Retina (tissue), 1 donor: Measurements from ENCODE around the gene RAB6C.
"Not testable (repeated sequence)": the region's sequence is repeated elsewhere in the genome, so short reads cannot be mapped to it uniquely, and the experiment has no call there.

Experiments
- DNase-seq: peaks from one replicate; pipeline ENCODE4 v3.0.0-alpha.2; 2016

RAB6C gene

GRCh38 chr2:129996657-129997237, 17.3 kb downstream of the RAB6C start:
- not testable (repeated sequence) for DNase-seq

DNA sequence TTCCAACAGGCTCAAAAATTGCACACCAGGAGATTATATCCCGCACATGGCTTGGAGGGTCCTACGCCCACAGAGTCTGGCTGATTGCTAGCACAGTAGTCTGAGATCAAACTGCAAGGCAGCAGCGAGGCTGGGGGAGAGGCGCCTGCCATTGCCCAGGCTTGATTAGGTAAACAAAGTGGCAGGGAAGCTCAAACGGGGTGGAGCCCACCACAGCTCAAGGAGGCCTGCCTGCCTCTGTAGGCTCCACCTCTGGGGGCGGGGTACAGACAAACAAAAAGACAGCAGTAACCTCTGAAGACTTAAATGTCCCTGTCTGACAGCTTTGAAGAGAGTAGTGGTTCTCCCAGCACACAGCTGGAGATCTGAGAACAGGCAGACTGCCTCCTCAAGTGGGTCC, 19.3 kb downstream of the RAB6C start:
- not testable (repeated sequence) for DNase-seq

DNA sequence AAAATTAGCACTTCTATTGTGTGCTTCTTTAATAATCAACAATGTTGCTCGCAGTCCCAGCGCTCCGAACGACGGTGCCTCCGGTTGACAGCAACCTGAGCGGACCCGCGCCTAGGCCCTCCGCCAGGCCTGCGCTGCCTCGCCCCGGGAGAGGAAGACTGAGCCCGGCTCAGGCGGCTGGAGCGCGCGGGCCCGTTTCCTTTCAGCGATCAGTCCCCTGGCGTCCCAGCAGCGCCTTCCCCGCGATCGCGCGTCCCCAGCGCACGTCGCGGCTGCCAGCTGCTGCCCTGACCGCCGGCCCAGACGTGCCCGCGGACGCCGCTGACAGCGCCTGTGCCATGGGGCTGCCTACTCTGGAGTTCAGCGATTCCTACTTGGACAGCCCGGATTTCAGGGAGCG, 26.4 kb downstream of the RAB6C start:
- DNase-seq, result peak; percentile 72

DNA sequence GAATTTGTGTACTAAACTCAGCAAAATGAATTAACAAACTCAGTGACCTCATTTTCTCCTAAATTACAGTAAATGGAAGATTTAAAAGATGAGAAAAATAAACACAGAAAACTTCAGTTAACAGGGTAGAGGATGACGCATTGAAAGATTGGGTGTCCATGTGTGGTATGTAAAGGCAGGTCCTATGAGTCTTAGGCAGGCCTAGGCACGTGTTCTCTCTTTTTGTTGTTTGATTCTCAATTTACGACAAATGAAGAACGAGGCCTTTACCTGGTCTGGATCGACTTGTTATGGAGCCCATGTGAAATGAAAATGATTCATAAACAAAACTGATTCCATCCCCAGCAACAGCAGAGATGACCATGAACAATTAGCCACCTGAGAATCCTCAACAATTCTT, 37.2 kb downstream of the RAB6C start:
- DNase-seq, result not testable (repeated sequence)

DNA sequence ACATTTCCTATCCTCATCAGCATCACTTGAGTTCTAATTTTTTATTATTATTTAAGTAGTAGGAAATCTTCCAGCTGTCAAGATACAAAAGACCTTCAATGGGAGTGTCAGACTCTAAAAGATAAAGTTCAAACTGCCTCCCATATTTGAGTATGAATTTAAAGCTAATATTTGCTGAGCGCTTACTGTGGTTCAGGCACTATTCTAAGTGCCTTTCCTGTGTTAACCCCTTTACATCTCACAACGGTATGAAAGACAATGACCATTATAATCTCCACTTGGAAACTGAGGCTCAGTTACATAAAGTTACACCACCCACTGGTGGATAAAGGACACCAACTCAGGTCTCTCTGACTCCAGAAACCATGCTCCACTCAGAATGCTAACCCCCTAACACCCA, 39.9 kb downstream of the RAB6C start:
- DNase-seq, result no peak

DNA sequence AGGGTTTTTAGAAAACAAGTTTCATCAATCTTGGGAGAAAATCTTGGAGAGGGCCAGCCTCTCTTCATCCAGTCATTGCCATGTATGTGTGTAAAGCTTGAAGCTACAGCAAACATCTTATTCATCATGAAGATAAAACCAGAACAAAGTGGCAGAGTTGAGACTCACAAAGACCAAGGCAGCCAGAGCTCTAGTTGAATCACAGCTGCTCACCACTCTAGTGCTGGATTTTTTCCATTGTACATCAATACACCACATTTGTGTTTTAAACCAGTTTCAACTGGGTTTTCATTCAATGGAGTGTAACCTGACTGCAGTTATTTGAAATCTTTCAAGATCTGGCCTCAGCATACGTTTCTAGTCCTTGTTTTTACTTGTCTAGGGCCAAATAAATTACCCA, 40.6 kb downstream of the RAB6C start:
- not testable (repeated sequence) for DNase-seq

DNA sequence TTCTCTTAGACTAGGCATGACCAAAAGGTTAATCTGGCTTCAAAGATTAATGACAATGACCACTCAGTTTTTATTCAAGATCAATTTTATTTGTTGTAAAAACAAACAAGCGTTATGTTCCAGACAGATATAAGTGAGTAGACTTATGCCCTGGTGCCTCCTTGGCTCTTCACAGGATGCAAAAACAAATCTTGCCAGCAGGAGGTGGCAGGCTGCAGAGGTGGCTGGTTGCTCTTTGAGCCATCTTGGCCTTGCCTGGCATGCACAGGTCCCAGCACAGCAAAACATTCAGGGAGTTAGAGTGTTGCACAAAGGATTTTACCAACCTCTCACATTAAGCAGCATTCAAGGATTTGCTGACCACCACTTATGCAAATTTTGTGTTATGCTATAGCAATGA, 46.5 kb downstream of the RAB6C start:
- not testable (repeated sequence) for DNase-seq
